ENCODE data around the gene PSMA7.
"Not testable (repeated sequence)": the region's sequence is repeated elsewhere in the genome, so short reads cannot be mapped to it uniquely, and the experiment has no call there.

PSMA7 gene

DNA sequence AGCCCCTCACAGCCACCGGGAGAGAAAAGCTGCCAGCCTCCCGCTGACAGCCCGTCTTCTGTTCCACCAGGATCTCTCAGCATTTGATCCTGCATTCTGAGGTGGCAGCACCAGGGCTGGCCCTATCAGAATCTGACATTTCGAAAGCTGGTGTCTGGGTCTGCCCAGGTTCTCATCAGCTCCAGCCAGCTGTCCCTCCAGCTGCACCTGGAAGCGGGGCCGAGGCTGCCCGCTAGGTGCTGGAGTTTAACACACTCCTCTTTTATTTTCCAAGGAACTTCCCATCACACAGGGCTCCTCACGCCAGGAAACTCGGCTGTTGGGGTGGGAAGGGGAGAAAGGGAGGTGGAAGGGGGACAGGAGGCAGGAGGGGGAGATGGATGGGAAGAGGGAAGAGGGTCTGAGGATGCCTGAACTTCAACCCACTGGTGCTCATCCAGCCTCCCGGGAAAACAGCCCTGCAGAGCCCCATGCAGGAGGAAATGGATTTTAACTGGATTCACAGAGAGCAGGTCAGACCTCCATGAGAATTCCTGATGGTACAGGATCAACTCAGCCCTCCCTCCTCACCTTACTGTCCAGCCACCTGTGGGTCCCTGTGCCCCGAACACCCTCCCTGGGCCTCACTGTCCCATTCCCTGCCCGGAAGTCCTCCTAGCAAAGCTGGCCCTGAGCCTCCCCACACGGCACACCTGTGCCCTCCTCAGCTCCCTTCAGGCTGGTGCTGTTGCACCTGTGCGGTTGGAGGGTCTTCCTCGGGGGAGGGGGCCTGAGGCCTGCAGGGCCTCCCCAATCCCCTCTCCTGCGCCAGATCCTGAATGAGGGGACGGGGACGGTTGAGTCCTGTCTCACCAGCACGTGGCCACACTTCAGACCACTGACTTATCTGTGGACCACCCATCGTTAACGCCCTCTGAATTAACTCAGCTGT, 24.8 kb downstream of the PSMA7 start:
- DNase-seq = no peak

- peak; percentile 77 for DNase-seq
Measured at GRCh38 chr20:62117658-62118057, 25.5 kb downstream of the PSMA7 start.

DNA sequence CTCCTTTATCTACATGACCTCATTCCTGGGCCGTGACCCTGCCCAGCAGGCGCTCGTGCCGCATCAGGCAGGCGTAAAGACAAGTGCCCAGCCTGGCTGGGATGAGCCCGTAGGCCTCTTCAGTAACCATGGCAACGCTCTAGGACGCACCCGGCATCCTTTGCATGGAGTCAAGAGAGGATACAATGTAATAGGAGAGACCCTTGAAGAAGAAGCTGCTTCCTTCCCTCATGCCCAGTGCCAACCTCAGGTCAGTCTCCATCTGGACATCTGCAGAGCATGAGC, 25.9 kb downstream of the PSMA7 start:
- no peak for DNase-seq

DNA sequence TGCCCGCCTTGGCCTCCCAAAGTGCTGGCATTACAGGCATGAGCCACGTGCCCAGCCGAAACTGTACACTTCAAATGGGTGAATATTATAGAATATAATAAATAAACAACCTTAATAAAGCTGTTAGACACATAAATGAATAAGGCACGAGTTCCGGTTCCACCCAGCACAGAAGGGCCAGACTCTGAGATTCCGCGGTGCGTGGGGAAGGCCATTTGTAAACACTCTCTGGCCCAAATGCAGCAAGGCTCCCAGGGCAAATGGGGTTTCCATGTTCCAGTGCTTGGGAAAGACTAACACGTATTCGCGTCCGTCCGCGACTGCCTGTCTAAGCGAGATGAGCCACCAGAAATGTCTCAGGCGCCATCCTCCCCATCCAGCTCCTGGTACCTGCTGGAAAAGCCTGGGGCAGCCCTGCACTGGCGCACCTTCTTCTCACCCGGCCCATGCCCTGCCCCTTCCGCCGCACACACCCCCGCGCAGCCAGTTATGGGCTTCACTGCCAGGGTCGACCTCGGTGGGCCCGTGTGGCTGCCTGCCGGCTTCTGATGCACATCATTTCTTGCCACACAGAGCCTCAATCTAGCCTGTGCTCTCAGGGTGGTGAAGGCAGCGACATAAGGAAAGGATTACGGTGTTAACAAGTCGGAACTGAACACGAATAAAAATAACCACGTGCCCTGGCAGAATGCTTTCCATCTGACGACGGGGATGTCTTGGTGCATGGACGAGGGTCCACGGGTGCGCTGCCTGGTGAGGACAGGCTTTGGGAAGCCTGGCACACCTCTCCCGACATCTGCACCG, 26.4 kb downstream of the PSMA7 start:
- DNase-seq = no peak

DNA sequence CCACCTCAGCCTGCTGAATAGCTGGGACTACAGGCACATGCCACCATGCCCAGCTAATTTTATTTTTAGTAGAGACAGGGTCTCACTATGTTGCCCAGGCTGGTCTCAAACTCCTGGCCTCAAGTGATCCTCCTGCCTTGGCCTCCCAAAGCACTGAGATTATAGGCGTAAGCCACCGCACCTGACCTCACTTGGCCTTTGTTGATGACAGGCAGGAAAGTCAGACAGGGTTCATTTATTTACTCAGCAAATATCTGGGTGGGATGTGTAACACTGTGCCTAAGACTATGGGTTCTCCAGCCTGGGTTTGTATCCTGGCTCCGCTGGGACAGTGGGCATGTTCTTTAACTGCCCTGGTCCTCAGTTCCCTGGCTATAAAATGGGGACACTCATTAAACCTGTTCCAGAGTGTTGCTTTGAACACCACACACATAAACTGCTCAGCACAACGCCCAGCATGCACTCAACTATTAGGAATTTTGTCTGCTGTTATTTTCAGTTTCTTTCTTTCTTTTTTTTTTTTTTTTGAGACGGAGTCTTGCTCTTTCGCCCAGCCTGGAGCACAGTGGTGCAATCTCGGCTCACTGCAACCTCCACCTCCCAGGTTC, 27.3 kb downstream of the PSMA7 start:
- DNase-seq = not testable (repeated sequence)

GRCh38 chr20:62114894-62115293, 28.3 kb downstream of the PSMA7 start:
- DNase-seq = no peak

GRCh38 chr20:62112368-62112767, 30.8 kb downstream of the PSMA7 start:
- DNase-seq = no peak

DNA sequence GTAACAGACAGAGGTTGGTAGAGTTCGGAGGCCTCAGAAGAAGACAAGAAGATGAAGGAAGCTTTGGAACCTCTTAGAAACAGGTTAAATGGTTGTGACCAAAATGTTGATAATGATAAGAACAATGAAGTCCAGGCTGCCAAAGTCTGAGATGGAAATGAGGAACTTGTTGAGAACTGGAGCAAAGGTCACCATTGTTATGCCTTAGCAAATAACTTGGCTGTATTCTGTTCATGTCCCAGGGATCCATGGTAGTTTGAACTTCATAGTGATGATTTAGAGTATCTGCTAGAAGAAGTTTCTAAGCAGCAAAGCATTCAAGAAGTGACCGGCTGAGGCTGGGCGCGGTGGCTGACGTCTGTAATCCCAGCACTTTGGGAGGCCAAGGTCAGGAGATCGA, 32.0 kb downstream of the PSMA7 start:
- DNase-seq = no peak

DNA sequence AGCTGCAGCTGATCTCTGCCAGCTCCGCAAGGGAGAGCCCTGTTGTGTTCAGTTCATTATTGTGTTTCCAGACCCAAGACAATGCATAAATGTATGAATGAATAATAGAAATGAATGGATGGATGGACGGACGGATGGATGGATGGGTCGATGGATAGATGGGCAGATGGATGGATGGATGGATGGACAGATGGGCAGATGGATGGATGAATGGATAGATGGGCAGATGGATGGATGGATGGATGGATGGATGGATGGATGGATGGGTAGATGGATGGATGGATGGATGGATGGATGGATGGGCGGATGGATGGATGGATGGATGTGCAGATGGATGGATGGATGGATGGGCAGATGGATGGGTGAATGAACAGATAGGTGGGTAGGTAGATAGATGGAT, 37.6 kb downstream of the PSMA7 start:
- DNase-seq = no peak

DNA sequence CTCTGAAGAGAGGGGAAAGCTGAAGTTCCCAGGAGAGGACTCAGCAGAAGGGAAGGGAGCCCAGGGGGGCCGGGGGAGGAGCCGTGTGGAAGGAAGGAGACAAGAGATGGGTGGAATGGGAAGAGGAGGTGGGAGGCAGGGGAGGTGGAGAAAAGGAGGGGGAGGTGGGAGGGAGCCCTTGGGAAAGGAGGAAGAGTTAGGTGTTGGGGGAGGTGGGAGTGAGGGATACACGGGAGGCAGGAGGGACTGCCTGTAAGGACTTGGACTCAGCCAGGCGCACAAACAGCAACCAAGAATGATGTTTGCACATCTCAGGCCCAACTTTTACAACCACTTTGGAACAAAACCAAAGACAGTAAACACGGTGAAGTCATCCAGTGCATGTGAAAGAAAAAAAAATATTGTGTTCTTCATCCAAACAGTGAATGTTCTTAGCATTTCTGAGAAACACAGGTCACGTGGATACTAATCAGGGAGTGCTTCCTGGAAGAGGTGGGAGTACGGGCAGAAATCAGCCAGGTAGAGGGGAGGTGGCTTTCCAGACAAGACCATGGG, 38.3 kb downstream of the PSMA7 start:
- DNase-seq = no peak

- DNase-seq = no peak
Measured at GRCh38 chr20:62104234-62104789, 38.9 kb downstream of the PSMA7 start.

- DNase-seq = no peak
Measured at GRCh38 chr20:62103508-62104233, 39.5 kb downstream of the PSMA7 start.

DNA sequence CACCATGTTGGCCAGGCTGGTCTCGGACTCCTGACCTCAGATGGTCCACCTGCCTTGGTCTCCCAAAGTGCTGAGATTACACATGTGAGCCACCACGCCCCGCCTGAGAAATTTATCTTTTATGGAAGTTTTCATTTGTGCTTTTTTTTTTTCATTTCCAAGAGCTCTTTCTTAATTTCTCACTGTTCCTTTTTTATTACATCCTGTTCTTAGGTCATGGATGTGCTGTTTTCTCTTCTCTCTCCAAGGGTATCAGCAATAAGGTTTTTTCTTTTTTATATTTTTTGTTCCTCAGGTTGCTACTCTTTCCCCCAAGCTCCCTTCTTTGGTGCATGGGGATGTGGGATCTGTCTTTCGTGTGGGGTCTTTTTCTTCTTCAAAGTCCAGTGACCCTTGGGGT, 42.1 kb downstream of the PSMA7 start:
- no peak for DNase-seq

- DNase-seq = no peak
Measured at GRCh38 chr20:62097881-62098407, 45.2 kb downstream of the PSMA7 start.

DNA sequence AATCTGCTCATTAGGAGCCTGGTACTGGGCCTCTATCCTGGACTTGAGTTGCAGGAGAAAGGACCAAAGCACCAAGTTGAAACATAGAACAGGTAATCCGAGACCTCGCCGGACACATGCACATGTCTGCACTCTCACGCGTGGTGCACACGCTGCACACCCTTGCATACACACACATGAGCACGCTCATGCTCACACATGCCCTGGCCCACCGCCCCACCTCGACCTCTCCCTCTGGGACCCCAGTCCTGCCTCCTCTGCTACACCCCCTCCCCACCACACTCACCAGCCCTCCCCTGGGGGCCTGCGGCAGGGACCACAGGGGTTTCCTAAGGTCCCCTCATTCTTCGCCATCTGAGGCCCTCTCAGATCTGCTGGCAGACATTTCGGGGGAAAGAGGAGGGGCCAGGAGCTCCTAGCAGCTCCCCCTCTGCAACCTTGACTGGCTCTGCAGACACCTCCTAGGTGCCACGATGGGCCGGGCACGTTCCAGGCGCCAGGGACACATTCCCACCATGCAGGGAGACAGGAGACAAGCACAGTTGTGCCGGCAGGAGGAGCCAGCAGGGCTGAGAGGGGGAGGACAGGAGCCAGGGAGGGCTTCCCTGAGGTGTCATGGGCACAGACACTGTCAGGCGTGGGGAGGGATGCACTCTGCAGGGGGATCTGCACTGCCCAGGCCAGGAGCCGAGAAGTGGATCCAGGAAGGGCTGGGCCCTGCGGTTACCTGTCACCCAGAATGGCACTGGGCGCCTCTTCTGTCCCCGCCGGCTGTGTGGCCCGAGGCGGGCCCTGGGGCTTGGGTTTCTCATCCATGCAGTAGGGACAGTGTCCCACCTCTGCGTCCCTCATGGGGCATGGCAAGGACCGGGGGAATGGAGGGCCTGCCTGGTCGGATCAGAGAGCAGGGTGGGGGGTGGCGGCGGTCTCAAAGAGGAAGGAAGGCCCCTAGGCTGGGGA, 46.5 kb downstream of the PSMA7 start:
- DNase-seq = no peak

- no peak for DNase-seq
Measured at GRCh38 chr20:62089393-62089792, 53.8 kb downstream of the PSMA7 start.

GRCh38 chr20:62088258-62089127, 54.7 kb downstream of the PSMA7 start:
- DNase-seq = no peak

- DNase-seq = no peak
Measured at GRCh38 chr20:62087632-62088031, 55.6 kb downstream of the PSMA7 start.

DNA sequence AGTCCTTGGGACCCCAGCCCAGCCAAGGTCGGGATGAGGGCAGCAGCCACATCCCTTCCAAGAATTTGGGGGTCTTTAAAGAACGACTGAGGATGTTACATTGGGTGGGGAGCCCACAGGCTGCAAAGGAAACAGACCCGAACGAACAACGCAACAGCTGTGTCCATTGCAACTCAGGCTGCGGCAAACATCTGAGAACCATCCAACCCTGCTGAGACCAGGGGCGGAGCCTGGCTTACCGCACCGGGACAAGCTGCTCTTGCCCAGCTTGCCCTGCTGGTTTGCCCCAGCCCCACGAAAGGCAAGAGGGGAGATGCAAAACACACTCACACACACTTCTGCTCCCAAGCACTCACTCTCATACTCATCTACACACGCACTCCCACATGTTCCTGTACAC, 56.0 kb downstream of the PSMA7 start:
- no peak for DNase-seq
